Liver (tissue), 9 donors: ENCODE results near the gene PODN. TPM values are rescaled to one million over a fixed set of nuclear protein-coding genes. Genes with fewer than 3 reads are reported as not detected.

Source experiments
- DNase-seq: peaks from one replicate; pipeline ENCODE4 v3.0.0-alpha.2; 2017; ENCODE audit warnings: low spot score
- H3K27ac ChIP-seq, 2 donors: one replicate each; pipeline ENCODE4 v1.7.0; 2013; ENCODE audit warnings: inconsistent platforms in 2 of 2, low read length in 2 of 2, control low read depth in 1 of 2, low read depth in 1 of 2, mild to moderate bottlenecking in 1 of 2
- H3K27me3 ChIP-seq, 4 donors: one replicate each; pipeline versions ENCODE4 v1.6.1 to v1.7.0; 2013; ENCODE audit warnings: low read length in 3 of 4, inconsistent platforms in 1 of 4, mild to moderate bottlenecking in 1 of 4, moderate library complexity in 1 of 4; ENCODE audit not compliant: control insufficient read depth in 4 of 4, insufficient read depth in 4 of 4
- H3K36me3 ChIP-seq, 4 donors: one replicate each; pipeline versions ENCODE4 v1.6.1 to v1.7.0; 2013; ENCODE audit warnings: low read length in 3 of 4, mild to moderate bottlenecking in 3 of 4, low read depth in 1 of 4, moderate library complexity in 1 of 4; ENCODE audit not compliant: control insufficient read depth in 4 of 4, insufficient read depth in 3 of 4
- H3K4me1 ChIP-seq, 4 donors: one replicate each; pipeline versions ENCODE4 v1.6.1 to v1.7.0; 2013; ENCODE audit warnings: low read length in 3 of 4, mild to moderate bottlenecking in 3 of 4, moderate library complexity in 1 of 4; ENCODE audit not compliant: control insufficient read depth in 4 of 4, insufficient read depth in 4 of 4
- H3K4me3 ChIP-seq, 3 donors: one replicate each; pipeline versions ENCODE4 v1.6.1 to v1.7.0; 2013; ENCODE audit warnings: low read length in 3 of 3, control low read depth in 1 of 3, low read depth in 1 of 3, mild to moderate bottlenecking in 1 of 3
- H3K9ac ChIP-seq, 2 donors: one replicate each; pipeline ENCODE4 v1.7.0; 2013; ENCODE audit warnings: low read length in 2 of 2, mild to moderate bottlenecking in 2 of 2, moderate library complexity in 2 of 2, control low read depth in 1 of 2, low read depth in 1 of 2
- H3K9me3 ChIP-seq, 4 donors: one replicate each; pipeline versions ENCODE4 v1.6.1 to v1.7.0; 2013; ENCODE audit warnings: low read length in 3 of 4; ENCODE audit not compliant: control insufficient read depth in 4 of 4
- EGR1 ChIP-seq, 2 donors: IDR thresholded peaks; 2 replicates each; pipeline ENCODE4 v1.6.1; 2016 to 2018; ENCODE audit warnings: antibody characterized with exemption in 2 of 2, low read depth in 2 of 2
- FOXA2 ChIP-seq: IDR thresholded peaks from 2 replicates; pipeline ENCODE4 v1.6.1; 2016; ENCODE audit warnings: antibody characterized with exemption
- GABPA ChIP-seq, 2 donors: IDR thresholded peaks in 1 of 2; conservative IDR thresholded peaks in 1 of 2; 2 replicates each; pipeline ENCODE4 v1.6.1; 2016; ENCODE audit warnings: antibody characterized with exemption in 2 of 2, mild to moderate bottlenecking in 1 of 2, moderate library complexity in 1 of 2
- HNF4G ChIP-seq: IDR thresholded peaks from 2 replicates; pipeline ENCODE4 v1.6.1; 2016; ENCODE audit warnings: antibody characterized with exemption
- JUND ChIP-seq, 2 donors: IDR thresholded peaks; 2 replicates each; pipeline ENCODE4 v1.6.1; 2016; ENCODE audit warnings: antibody characterized with exemption in 2 of 2
- NR2F2 ChIP-seq: IDR thresholded peaks from 2 replicates; pipeline ENCODE4 v1.6.1; 2016; ENCODE audit warnings: antibody characterized with exemption
- RAD21 ChIP-seq, 2 donors: IDR thresholded peaks; 2 replicates each; pipeline ENCODE4 v1.6.1; 2016; ENCODE audit warnings: antibody characterized with exemption in 2 of 2, mild to moderate bottlenecking in 2 of 2
- RXRA ChIP-seq, 2 donors: IDR thresholded peaks; 2 replicates each; pipeline ENCODE4 v1.6.1; 2017 to 2018; ENCODE audit warnings: antibody characterized with exemption in 2 of 2, mild to moderate bottlenecking in 1 of 2
- SP1 ChIP-seq: IDR thresholded peaks from 2 replicates; pipeline ENCODE4 v1.6.1; 2018; ENCODE audit warnings: antibody characterized with exemption, mild to moderate bottlenecking
- TAF1 ChIP-seq: conservative IDR thresholded peaks from 2 replicates; pipeline ENCODE4 v1.6.1; 2016; ENCODE audit warnings: antibody characterized with exemption, mild to moderate bottlenecking
- YY1 ChIP-seq: IDR thresholded peaks from 2 replicates; pipeline ENCODE4 v1.6.1; 2016; ENCODE audit warnings: antibody characterized with exemption, mild to moderate bottlenecking
- WGBS: extraction: QIAGEN DNeasy Blood & Tissue Kit; methylation state at CpG from one replicate; pipeline ENCODE4 v1.1.7; 2013; 5-methylcytosine and 5-hydroxymethylcytosine counted together
- polyA plus RNA-seq, 2 donors: library from polyadenylated mRNA; stranded (reverse) in 1 of 2; unstranded in 1 of 2; fragments of 200-250 nt in 1 of 2; fragments of >200 nt in 1 of 2; fragmentation: Nextera tagmentation in 1 of 2; extraction: Ambion mirVana in 1 of 2; gene quantifications; one replicate each; pipeline versions ENCODE4 v1.2.1 to v1.2.3, GENCODE V29; 2013 to 2015
- total RNA-seq, 2 donors: library from RNA; depleted of rRNA; stranded (reverse); fragments of >200 nt; gene quantifications; one replicate each; pipeline ENCODE4 v1.2.3, GENCODE V29; 2014
- TF ChIP-seq, protein P1 (sequence below): IDR thresholded peaks from 2 replicates; pipeline ENCODE4 v1.6.1; 2016; ENCODE audit warnings: antibody characterized with exemption
- TF ChIP-seq, protein P2 (sequence below): IDR thresholded peaks from 2 replicates; pipeline ENCODE4 v1.6.1; 2016; ENCODE audit warnings: antibody characterized with exemption
- TF ChIP-seq, protein P3 (sequence below): fragments of 150-350 bp; IDR thresholded peaks from 2 replicates; pipeline ENCODE4 v1.5.1; 2017; ENCODE audit warnings: improper control_type of control experiment, low read depth, low read length; ENCODE audit not compliant: missing input control
- TF ChIP-seq, protein P4 (sequence below): IDR thresholded peaks from 2 replicates; pipeline ENCODE4 v1.6.1; 2016; ENCODE audit warnings: antibody characterized with exemption
- TF ChIP-seq, protein P5 (sequence below): IDR thresholded peaks from 2 replicates; pipeline ENCODE4 v1.6.1; 2016; ENCODE audit warnings: antibody characterized with exemption, mild to moderate bottlenecking
- donor health status: healthy.
- donor health status: healthy.
- donor health status: healthy.
- donor health status: healthy.
- donor health status: healthy.

PODN gene
- total and polyA plus RNA-seq, 4 donors: 1.9 to 10.8 (median 6.3) TPM

DNA sequence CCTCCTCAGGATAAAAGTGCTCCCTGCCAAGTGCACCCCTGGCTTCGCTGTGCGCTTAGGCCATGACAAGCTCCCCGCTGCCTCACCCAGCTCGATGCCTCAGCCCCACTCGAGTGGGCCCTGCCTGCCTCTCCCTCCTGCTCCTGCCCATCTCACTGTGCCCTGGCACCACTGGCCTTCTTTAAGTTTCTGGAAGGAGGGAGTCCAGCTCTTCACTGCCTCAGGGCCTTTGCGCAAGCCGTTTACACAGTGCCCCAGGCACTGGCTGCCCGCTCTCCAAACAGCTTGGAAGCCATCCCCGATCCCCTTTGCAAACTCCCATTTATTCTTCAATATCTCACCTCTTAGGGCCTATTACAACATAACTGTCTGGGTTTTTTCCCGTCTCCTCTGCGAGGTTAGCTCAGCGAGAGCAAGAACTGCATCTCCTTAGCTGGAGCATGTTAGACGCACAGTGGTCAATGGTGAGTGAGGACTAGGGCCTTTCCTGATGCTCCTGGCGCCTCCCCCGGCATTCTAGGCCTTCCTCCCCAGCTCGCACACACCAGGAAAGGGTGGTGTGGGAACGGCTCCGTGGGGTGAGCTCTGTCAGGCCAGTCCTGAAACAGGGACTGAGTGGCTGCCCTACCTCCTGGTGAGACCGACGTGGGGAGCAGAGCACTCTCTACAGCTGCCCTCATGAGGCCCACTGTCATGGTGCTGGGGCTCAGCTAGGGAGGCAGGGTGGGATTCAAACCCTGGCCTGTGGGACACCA lies 31.9 kb downstream of the PODN start:
- no peak for DNase-seq
- Histone ChIP-seq H3K9me3 (no peaks in the 10 kb centered on the region), H3K27ac (no peak overlapping the region), H3K4me3 (no peak overlapping the region), H3K36me3 (no peaks in the 10 kb centered on the region), H3K4me1 (peaks cover 0 to 21% (median 10%) of the 10 kb centered on the region in 4 donors), H3K9ac (no peak overlapping the region), H3K27me3 (no peaks in the 10 kb centered on the region)
- WGBS: 95% methylated on average over 20 of the region's 20 CpGs
- TF ChIP-seq SP1: no peak
- TF ChIP-seq, protein P1, sequence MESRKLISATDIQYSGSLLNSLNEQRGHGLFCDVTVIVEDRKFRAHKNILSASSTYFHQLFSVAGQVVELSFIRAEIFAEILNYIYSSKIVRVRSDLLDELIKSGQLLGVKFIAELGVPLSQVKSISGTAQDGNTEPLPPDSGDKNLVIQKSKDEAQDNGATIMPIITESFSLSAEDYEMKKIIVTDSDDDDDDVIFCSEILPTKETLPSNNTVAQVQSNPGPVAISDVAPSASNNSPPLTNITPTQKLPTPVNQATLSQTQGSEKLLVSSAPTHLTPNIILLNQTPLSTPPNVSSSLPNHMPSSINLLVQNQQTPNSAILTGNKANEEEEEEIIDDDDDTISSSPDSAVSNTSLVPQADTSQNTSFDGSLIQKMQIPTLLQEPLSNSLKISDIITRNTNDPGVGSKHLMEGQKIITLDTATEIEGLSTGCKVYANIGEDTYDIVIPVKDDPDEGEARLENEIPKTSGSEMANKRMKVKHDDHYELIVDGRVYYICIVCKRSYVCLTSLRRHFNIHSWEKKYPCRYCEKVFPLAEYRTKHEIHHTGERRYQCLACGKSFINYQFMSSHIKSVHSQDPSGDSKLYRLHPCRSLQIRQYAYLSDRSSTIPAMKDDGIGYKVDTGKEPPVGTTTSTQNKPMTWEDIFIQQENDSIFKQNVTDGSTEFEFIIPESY: no peak
- TF ChIP-seq, protein P2, sequence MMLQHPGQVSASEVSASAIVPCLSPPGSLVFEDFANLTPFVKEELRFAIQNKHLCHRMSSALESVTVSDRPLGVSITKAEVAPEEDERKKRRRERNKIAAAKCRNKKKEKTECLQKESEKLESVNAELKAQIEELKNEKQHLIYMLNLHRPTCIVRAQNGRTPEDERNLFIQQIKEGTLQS: no peak
- TF ChIP-seq GABPA (IDR thresholded peaks at IDR 0.05 in 1 of 2, conservative IDR thresholded peaks at IDR 0.05 in 1 of 2): no peak
- no peak for TF ChIP-seq RAD21 (IDR thresholded peaks at IDR 0.05)
- no peak for TF ChIP-seq TAF1
- TF ChIP-seq FOXA2: no peak
- TF ChIP-seq YY1: no peak
- TF ChIP-seq, protein P3, sequence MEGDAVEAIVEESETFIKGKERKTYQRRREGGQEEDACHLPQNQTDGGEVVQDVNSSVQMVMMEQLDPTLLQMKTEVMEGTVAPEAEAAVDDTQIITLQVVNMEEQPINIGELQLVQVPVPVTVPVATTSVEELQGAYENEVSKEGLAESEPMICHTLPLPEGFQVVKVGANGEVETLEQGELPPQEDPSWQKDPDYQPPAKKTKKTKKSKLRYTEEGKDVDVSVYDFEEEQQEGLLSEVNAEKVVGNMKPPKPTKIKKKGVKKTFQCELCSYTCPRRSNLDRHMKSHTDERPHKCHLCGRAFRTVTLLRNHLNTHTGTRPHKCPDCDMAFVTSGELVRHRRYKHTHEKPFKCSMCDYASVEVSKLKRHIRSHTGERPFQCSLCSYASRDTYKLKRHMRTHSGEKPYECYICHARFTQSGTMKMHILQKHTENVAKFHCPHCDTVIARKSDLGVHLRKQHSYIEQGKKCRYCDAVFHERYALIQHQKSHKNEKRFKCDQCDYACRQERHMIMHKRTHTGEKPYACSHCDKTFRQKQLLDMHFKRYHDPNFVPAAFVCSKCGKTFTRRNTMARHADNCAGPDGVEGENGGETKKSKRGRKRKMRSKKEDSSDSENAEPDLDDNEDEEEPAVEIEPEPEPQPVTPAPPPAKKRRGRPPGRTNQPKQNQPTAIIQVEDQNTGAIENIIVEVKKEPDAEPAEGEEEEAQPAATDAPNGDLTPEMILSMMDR: no peak
- TF ChIP-seq, protein P4, sequence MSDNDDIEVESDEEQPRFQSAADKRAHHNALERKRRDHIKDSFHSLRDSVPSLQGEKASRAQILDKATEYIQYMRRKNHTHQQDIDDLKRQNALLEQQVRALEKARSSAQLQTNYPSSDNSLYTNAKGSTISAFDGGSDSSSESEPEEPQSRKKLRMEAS: no peak
- no peak for TF ChIP-seq NR2F2
- no peak for TF ChIP-seq JUND (IDR thresholded peaks at IDR 0.05)
- no peak for TF ChIP-seq HNF4G
- TF ChIP-seq EGR1 (IDR thresholded peaks at IDR 0.05; ENCODE audit: low read depth in 2 of 2): no peak
- TF ChIP-seq RXRA (IDR thresholded peaks at IDR 0.05): no peak
- TF ChIP-seq, protein P5, sequence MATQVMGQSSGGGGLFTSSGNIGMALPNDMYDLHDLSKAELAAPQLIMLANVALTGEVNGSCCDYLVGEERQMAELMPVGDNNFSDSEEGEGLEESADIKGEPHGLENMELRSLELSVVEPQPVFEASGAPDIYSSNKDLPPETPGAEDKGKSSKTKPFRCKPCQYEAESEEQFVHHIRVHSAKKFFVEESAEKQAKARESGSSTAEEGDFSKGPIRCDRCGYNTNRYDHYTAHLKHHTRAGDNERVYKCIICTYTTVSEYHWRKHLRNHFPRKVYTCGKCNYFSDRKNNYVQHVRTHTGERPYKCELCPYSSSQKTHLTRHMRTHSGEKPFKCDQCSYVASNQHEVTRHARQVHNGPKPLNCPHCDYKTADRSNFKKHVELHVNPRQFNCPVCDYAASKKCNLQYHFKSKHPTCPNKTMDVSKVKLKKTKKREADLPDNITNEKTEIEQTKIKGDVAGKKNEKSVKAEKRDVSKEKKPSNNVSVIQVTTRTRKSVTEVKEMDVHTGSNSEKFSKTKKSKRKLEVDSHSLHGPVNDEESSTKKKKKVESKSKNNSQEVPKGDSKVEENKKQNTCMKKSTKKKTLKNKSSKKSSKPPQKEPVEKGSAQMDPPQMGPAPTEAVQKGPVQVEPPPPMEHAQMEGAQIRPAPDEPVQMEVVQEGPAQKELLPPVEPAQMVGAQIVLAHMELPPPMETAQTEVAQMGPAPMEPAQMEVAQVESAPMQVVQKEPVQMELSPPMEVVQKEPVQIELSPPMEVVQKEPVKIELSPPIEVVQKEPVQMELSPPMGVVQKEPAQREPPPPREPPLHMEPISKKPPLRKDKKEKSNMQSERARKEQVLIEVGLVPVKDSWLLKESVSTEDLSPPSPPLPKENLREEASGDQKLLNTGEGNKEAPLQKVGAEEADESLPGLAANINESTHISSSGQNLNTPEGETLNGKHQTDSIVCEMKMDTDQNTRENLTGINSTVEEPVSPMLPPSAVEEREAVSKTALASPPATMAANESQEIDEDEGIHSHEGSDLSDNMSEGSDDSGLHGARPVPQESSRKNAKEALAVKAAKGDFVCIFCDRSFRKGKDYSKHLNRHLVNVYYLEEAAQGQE: no peak
